Measurements from ENCODE around the gene GGN. TPM values are rescaled to one million over a fixed set of nuclear protein-coding genes. Genes with fewer than 3 reads are reported as not detected.
A peak's percentile ranks its signal among the peaks of the same experiment; 100 is the strongest.
"Not testable (repeated sequence)": the region's sequence is repeated elsewhere in the genome, so short reads cannot be mapped to it uniquely, and the experiment has no call there.

GGN gene
- total RNA-seq, 2 experiments from 2014 or later = not detected

GRCh38 chr19:38424272-38424671 is 36.4 kb upstream of the GGN start:
- Mint-ChIP-seq H3K36me3 (ENCODE audit: low read depth) (no peaks in the 10 kb centered on the region), H3K4me1 (ENCODE audit: low read depth) (peaks cover 16% of the 10 kb centered on the region), H3K27me3 (ENCODE audit: low read depth) (peaks cover under 1% of the 10 kb centered on the region), H3K27ac (no peak overlapping the region), H3K9me3 (ENCODE audit: insufficient read depth) (no peaks in the 10 kb centered on the region), H3K4me3 (no peak overlapping the region)
- no peak for ATAC-seq
- DNase-seq = no peak
- ChIA-PET CTCF (interaction anchor here (1.1 to 3.4 kb wide), 2 partner anchors 21 to 522 kb away, joined by 5 to 20 read pairs; partner anchors contain the start of gene FAM98C), POLR2A (interaction anchor here (1.2 kb wide), 1 partner anchor 21 kb away, joined by 4 read pairs; the partner anchor contains the start of gene FAM98C)

- no peaks in the 10 kb centered on the region for H3K36me3 Mint-ChIP-seq (ENCODE audit: low read depth)
- ATAC-seq = no peak
- H3K27ac Mint-ChIP-seq = no peak overlapping the region
- peaks cover 28% of the 10 kb centered on the region for H3K4me1 Mint-ChIP-seq (ENCODE audit: low read depth)
- POLR2A ChIA-PET = interaction anchor here (2.0 kb wide), 1 partner anchor 20 kb away, joined by 7 read pairs; the partner anchor contains the start of gene FAM98C
- H3K4me3 Mint-ChIP-seq = no peak overlapping the region
- CTCF ChIA-PET = no interaction called here
- H3K9me3 Mint-ChIP-seq (ENCODE audit: insufficient read depth) = no peaks in the 10 kb centered on the region
- H3K27me3 Mint-ChIP-seq (ENCODE audit: low read depth) = peaks cover 4% of the 10 kb centered on the region
- no peak for DNase-seq
Observed at GRCh38 chr19:38422438-38422837, 34.6 kb upstream of the GGN start.

DNA sequence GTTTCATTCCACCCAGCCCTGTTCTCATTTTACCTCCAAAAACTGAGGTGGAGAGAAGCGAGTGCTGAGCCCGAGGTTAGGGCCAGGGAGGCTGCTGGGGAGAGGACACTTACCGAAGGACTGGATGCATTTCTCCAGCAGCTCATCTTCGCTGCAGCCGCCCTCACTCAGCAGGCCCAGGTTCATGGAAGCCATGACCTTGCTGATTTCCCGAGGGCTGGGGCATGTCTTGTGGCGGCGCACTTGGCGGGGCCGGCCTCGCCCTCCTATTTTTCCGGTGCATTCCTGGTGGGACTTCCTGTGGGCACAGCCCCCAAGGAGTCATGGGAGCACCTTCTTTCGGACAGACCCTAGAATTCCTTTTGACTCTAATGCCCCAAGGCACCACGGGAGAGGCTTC is 34.0 kb upstream of the GGN start:
- no peak for DNase-seq
- no peak for ATAC-seq
- Mint-ChIP-seq H3K27me3 (ENCODE audit: low read depth) (peaks cover 4% of the 10 kb centered on the region), H3K9me3 (ENCODE audit: insufficient read depth) (no peaks in the 10 kb centered on the region), H3K27ac (no peak overlapping the region), H3K4me1 (ENCODE audit: low read depth) (peaks cover 34% of the 10 kb centered on the region), H3K36me3 (ENCODE audit: low read depth) (no peaks in the 10 kb centered on the region), H3K4me3 (no peak overlapping the region)
- ChIA-PET CTCF (no interaction called here), POLR2A (interaction anchor here (2.0 kb wide), 1 partner anchor 19 kb away, joined by 7 read pairs; the partner anchor contains the start of gene FAM98C)

DNA sequence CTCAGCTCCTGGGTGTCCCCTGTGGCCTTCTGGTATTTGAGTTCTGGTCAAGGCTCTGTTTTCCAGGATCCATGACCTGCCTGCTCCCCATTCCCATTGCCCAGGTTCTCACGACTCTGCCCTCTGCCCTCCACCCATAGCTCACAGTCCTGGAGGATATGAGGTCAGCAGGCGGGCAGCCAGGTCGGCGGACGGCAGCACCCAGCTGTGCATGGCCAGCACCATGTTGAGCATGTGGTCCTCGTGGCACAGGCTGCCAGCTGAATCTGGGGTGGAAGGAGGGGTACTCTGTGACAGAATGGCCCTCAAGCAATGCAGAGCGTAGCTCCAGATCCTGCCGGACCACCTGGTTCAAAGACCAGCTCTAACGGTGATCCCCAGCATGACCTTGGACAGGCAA is 33.1 kb upstream of the GGN start:
- POLR2A ChIA-PET = interaction anchor here (2.0 kb wide), 1 partner anchor 18 kb away, joined by 7 read pairs; the partner anchor contains the start of gene FAM98C
- Mint-ChIP-seq H3K27ac (no peak overlapping the region), H3K36me3 (ENCODE audit: low read depth) (no peaks in the 10 kb centered on the region), H3K4me1 (ENCODE audit: low read depth) (peaks cover 30% of the 10 kb centered on the region), H3K4me3 (no peak overlapping the region), H3K27me3 (ENCODE audit: low read depth) (peaks cover 4% of the 10 kb centered on the region), H3K9me3 (ENCODE audit: insufficient read depth) (no peaks in the 10 kb centered on the region)
- DNase-seq (no peak), ATAC-seq (no peak)
- CTCF ChIA-PET = interaction anchor here (1.6 kb wide), 1 partner anchor 18 kb away, joined by 8 read pairs; the partner anchor contains the start of gene FAM98C

GRCh38 chr19:38417544-38418506 is 30.0 kb upstream of the GGN start:
- CTCF ChIA-PET = interaction anchor here (4.5 kb wide), 1 partner anchor 15 kb away, joined by 25 read pairs; the partner anchor contains the start of gene FAM98C
- POLR2A ChIA-PET = no interaction called here

GRCh38 chr19:38417146-38417543 is 29.3 kb upstream of the GGN start:
- peak overlapping the region; percentile 78 for H3K27ac Mint-ChIP-seq
- CTCF ChIA-PET = interaction anchor here (4.5 kb wide), 1 partner anchor 14 kb away, joined by 25 read pairs; the partner anchor contains the start of gene FAM98C
- POLR2A ChIA-PET = no interaction called here

More at GRCh38 chr19:38417544-38418506, 30.0 kb upstream of the GGN start:
- peak; percentile 79 for DNase-seq
- Mint-ChIP-seq H3K9me3 (ENCODE audit: insufficient read depth) (no peaks in the 10 kb centered on the region), H3K27me3 (ENCODE audit: low read depth) (peaks cover 4% of the 10 kb centered on the region), H3K4me3 (peak overlapping the region; percentile 74), H3K4me1 (ENCODE audit: low read depth) (peaks cover 22% of the 10 kb centered on the region), H3K27ac (peak overlapping the region; percentile 78), H3K36me3 (ENCODE audit: low read depth) (no peaks in the 10 kb centered on the region)
- peak; percentile 85 for ATAC-seq

GRCh38 chr19:38413416-38413815 is 25.6 kb upstream of the GGN start:
- ChIA-PET POLR2A (interaction anchor here (0.7 kb wide), 1 partner anchor 39 kb away, joined by 3 read pairs; the partner anchor contains the start of gene PSMD8), CTCF (interaction anchor here (4.5 kb wide), 1 partner anchor 10 kb away, joined by 25 read pairs; the partner anchor contains the start of gene FAM98C)
- ATAC-seq (no peak), DNase-seq (no peak)
- Mint-ChIP-seq H3K27me3 (ENCODE audit: low read depth) (no peaks in the 10 kb centered on the region), H3K36me3 (ENCODE audit: low read depth) (peaks cover 5% of the 10 kb centered on the region), H3K4me3 (no peak overlapping the region), H3K27ac (no peak overlapping the region), H3K9me3 (ENCODE audit: insufficient read depth) (no peaks in the 10 kb centered on the region), H3K4me1 (ENCODE audit: low read depth) (peaks cover 18% of the 10 kb centered on the region)

More at GRCh38 chr19:38417146-38417543, 29.3 kb upstream of the GGN start:
- Mint-ChIP-seq H3K4me1 (ENCODE audit: low read depth) (peaks cover 22% of the 10 kb centered on the region), H3K27me3 (ENCODE audit: low read depth) (peaks cover 4% of the 10 kb centered on the region), H3K9me3 (ENCODE audit: insufficient read depth) (no peaks in the 10 kb centered on the region), H3K4me3 (peak overlapping the region; percentile 74), H3K36me3 (ENCODE audit: low read depth) (no peaks in the 10 kb centered on the region)
- DNase-seq = no peak
- no peak for ATAC-seq

DNA sequence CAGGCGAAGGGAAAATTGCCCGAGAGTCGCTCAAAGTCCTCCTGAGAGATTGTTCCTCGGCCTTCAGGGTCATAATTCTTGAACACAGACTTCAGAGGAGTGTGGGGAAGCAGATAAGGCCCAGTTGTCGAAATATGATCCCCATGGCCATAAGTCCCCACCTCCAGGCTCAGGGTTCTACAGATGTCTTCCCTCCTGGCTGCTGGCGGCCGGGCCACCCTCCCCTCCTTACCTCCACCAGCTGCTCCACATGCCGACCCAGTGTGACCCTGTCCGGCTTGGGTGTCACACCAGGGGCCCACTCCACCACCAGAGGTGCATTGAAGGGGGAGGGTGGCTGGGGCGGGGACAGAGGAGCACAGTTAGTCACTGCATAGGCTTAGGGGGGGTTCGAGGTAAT is 25.1 kb upstream of the GGN start:
- POLR2A ChIA-PET = interaction anchor here (0.7 kb wide), 1 partner anchor 39 kb away, joined by 3 read pairs; the partner anchor contains the start of gene PSMD8
- no peak overlapping the region for H3K4me3 Mint-ChIP-seq
- H3K4me1 Mint-ChIP-seq (ENCODE audit: low read depth) = peaks cover 14% of the 10 kb centered on the region
- H3K36me3 Mint-ChIP-seq (ENCODE audit: low read depth) = peaks cover 5% of the 10 kb centered on the region
- no peak for DNase-seq
- ATAC-seq = no peak
- no peak overlapping the region for H3K27ac Mint-ChIP-seq
- no peaks in the 10 kb centered on the region for H3K27me3 Mint-ChIP-seq (ENCODE audit: low read depth)
- CTCF ChIA-PET = interaction anchor here (4.5 kb wide), 1 partner anchor 10 kb away, joined by 25 read pairs; the partner anchor contains the start of gene FAM98C
- H3K9me3 Mint-ChIP-seq (ENCODE audit: insufficient read depth) = no peaks in the 10 kb centered on the region

DNA sequence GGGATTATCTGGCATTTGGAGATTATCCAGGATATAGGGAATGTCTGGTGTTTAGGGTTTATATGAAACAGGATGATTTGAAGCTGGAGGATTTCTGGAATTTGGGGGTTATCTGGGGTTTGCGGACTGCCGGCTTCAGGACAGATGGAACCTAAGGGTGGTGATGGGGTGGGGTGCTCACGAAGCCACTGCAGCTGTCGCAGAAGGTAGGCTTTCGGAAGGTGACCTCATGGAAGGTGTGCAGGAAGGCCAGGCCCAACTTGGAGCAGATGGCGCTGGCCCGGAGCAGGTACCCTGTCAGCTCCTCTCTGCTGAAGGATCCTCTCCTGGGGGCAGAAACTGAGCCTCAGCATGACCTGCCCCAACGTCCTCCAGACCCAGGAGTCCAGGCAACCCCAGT is 24.7 kb upstream of the GGN start:
- Mint-ChIP-seq H3K4me3 (no peak overlapping the region), H3K27me3 (ENCODE audit: low read depth) (no peaks in the 10 kb centered on the region), H3K4me1 (ENCODE audit: low read depth) (peaks cover 9% of the 10 kb centered on the region), H3K36me3 (ENCODE audit: low read depth) (peaks cover 5% of the 10 kb centered on the region), H3K27ac (no peak overlapping the region), H3K9me3 (ENCODE audit: insufficient read depth) (no peaks in the 10 kb centered on the region)
- DNase-seq = no peak
- CTCF ChIA-PET = interaction anchor here (2.0 kb wide), 1 partner anchor 10 kb away, joined by 18 read pairs; the partner anchor contains the start of gene FAM98C
- ATAC-seq = no peak
- POLR2A ChIA-PET = no interaction called here

DNA sequence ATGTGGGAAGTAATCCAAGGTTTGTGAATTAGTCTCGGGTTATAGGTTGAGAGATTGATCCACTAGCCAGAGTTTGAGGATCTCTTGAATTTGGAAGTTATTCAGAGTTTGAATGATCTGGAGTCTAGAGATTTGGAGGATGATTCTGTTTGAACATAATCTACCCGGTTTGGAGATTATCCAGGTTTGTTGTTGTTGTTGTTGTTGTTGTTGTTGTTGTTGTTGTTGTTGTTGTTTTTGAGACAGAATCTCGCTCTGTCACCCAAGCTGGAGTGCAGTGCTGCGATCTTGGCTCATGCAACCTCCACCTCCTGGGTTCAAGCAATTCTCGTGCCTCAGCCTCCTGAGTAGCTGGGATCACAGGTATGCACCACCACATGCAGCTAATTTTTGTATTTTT is 24.1 kb upstream of the GGN start:
- POLR2A ChIA-PET; H3K27me3 Mint-ChIP-seq (ENCODE audit: low read depth); DNase-seq; ATAC-seq; H3K9me3 Mint-ChIP-seq (ENCODE audit: insufficient read depth); H3K27ac Mint-ChIP-seq; H3K4me3 Mint-ChIP-seq; H3K36me3 Mint-ChIP-seq (ENCODE audit: low read depth); H3K4me1 Mint-ChIP-seq (ENCODE audit: low read depth): not testable (repeated sequence)
- CTCF ChIA-PET = interaction anchor here (2.0 kb wide), 1 partner anchor 9 kb away, joined by 18 read pairs; the partner anchor contains the start of gene FAM98C

DNA sequence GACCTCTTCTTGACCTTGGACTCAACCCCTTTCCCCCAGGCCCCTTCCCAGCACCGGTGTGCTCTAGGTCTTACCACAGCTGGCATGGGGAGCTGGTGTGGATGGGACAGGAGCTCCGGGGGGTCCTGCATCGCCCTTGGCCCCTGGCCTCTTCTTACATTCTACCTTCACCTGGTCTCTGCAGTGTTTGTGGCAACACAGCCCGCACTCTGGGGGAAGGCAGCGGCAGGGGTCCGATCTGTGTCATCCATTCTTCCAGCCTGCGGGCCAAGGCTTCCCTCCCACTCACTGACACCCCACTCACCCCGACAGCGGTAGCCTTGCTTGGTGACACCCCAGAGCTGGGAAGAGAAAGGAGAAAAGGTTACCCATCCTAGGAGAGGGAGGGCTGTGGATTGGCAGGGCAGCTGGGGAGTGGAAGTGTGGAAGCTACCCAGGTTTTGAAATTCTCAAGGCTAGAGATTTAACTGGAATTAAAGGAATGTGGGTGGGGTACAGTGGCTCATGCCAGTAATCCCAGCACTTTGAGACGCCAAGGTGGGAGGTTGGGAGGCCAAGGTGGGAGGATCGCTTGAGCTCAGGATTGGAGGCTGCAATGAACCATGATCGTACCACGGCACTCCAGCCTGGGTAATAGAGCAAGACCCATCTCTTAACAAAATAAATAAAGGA is 23.3 kb upstream of the GGN start:
- H3K4me3 Mint-ChIP-seq = no peak overlapping the region
- no peaks in the 10 kb centered on the region for H3K4me1 Mint-ChIP-seq (ENCODE audit: low read depth)
- H3K27me3 Mint-ChIP-seq (ENCODE audit: low read depth) = no peaks in the 10 kb centered on the region
- ATAC-seq (no peak), DNase-seq (no peak)
- H3K36me3 Mint-ChIP-seq (ENCODE audit: low read depth) = peaks cover 9% of the 10 kb centered on the region
- no peaks in the 10 kb centered on the region for H3K9me3 Mint-ChIP-seq (ENCODE audit: insufficient read depth)
- POLR2A ChIA-PET = interaction anchor here (0.5 kb wide), 1 partner anchor 245 kb away, joined by 3 read pairs; no protein-coding TSS in a partner anchor
- no peak overlapping the region for H3K27ac Mint-ChIP-seq
- CTCF ChIA-PET = interaction anchor here (2.0 kb wide), 1 partner anchor 8 kb away, joined by 18 read pairs; the partner anchor contains the start of gene FAM98C
